A204.1 (cell line): ENCODE results near the gene KIAA1586.
"Not testable (repeated sequence)": the region's sequence is repeated elsewhere in the genome, so short reads cannot be mapped to it uniquely, and the experiment has no call there.

Experiments
- FAIRE-seq: peaks from 2 replicates; lab custom pipeline; 2012; peaks lifted over from hg19 to GRCh38; lab: Jason Lieb, UNC

Gene KIAA1586

GRCh38 chr6:57047859-57048258 lies 1.4 kb downstream of the KIAA1586 start:
- FAIRE-seq: not testable (repeated sequence)

DNA sequence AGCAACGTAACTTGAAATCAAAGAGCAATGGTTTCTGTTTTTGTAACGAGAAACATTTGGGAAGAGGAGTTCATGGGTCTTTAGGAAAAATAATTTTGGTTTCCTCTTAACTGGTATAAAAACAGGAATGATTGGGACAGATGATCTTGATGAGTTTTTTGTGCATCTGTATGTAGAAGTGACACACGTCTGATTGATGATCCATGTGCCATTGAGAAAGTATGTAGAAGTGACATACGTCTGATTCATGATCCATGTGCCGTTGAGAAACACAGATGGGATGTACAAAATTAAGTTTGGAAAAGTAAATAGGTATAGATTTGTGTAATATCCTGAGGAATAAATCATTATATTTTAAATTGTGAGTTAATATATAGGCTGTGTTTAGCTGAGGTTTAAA lies 2.1 kb downstream of the KIAA1586 start:
- FAIRE-seq: no peak

DNA sequence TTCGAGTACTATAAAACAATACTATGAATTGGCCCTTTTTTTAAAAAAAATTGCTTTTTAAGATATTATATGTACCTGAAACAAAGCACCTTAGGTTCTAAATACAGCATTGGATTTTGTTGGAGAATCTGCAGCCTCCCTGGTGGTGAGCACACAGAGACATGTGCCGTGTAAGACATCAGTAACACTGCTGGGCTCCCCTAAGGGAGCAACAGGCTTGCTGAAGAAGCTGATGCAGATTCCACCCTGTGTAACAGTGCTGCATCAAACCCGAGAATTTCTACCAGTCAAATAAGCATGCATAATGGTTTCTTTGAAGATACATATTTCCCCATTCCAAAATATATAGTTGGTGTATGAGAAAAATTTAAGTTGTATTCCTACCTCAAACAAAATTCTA lies 17.4 kb downstream of the KIAA1586 start:
- no peak for FAIRE-seq

DNA sequence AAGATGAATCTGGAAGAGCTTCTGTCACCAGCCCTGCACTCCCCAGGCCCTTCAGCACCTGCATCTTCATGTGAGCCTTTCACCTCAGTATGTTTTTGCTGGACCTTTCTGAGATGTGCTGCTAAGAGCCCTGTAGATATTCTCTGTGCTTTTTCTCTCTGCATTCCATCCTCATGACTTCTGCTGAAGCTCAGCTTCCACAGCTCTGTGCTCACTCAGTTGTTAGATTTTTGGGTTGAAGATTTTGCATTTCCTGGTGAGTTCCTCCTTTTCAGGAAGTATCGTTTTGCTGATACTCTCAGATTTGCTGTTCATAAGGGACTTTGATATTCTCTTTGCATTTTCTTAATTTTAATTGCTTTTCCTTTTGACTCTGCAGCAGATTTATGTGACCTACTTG lies 18.3 kb downstream of the KIAA1586 start:
- FAIRE-seq: no peak

GRCh38 chr6:57068061-57068460 lies 21.6 kb downstream of the KIAA1586 start:
- FAIRE-seq: no peak

- no peak for FAIRE-seq
Observed at GRCh38 chr6:57069228-57069627, 22.7 kb downstream of the KIAA1586 start.

GRCh38 chr6:57069920-57070331 lies 23.4 kb downstream of the KIAA1586 start:
- FAIRE-seq: no peak

GRCh38 chr6:57072108-57072507 lies 25.6 kb downstream of the KIAA1586 start:
- FAIRE-seq: no peak

GRCh38 chr6:57074383-57074782 lies 27.9 kb downstream of the KIAA1586 start:
- no peak for FAIRE-seq

DNA sequence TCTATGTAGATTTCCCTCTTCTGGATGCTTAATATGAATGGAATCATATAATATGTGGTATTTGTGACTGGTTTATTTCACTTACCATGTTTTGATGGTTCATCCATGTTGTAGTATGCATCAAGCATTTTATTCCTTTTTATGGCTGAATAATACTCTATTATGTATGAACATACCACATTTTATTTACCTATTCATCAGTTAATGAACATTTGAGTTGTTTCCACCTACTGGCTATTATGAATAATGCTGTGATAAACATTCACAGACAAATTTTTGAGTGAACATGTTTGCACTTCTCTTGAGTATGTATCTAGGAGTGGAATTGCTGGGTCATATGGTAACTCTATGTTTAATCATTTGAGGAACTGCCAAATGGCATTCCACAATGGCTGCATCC lies 28.6 kb downstream of the KIAA1586 start:
- no peak for FAIRE-seq

DNA sequence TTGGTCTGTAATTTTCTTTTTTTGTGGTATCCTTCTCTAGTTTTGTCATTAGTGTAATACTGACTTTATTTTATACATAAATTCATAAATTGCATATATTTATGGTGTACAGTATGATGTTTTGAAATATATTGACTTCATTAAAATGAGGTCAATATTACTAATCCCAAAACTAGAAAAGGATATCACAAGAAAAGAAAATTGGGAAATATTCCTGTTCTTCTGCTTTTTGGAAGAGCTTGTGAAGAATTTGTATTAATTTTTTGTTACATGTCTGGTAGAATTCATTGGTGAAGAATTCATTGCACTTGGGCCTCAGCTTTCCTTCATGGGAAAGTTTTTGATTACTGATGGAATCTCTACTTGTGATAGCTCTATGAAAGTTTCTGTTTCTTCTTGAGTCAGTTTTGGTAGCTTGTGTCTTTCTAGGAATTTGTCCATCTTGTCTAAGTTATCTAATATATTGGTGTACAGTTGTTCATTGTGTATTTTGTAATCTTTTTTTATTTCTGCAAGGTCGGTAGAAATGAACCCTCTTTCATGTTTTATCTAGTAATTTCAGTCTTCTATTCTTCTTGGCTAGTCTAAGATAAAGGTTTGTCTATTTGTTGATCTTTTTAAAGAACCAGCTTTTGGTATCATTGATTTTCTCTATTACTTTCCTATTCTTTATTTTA lies 32.2 kb downstream of the KIAA1586 start:
- no peak for FAIRE-seq

DNA sequence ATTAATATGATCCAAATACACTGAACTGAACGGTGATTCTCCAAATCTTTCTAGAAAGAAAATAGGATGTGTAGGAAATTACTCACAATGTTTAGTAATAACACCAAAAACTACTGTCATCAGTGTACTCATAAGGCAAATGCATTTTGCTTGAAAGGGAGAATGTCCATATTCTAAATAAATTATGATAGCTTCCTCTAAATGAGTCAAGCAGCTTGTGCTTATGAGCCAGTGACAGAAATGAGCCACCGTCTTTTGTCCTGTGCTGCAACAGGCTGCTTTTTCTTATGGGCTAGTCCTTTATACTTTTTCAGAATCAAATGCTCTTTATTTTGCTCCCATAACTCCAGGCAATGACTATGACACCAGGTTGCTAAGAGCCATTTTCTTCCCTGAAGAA lies 39.0 kb downstream of the KIAA1586 start:
- no peak for FAIRE-seq

- no peak for FAIRE-seq
Observed at GRCh38 chr6:57086843-57087242, 40.4 kb downstream of the KIAA1586 start.

GRCh38 chr6:57087916-57088315 lies 41.4 kb downstream of the KIAA1586 start:
- FAIRE-seq: no peak

DNA sequence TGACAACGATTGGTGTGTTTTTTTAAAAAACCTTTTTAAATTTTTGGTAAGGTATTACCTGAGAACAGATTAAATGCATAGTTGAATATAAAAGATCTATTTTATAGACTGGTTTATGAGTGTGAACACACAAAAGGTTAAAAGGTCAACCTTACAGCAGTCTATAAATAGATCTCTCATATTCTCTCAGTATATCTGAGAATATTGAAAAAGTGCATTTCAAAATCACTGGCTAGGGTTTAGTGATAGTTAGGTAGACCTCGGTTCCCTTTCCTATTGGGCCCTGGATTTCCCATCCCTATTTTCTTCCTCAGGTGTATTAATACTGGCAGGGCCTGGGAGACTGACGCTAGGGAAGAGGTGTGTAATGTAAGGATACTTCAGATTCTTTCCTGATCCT lies 42.8 kb downstream of the KIAA1586 start:
- no peak for FAIRE-seq

DNA sequence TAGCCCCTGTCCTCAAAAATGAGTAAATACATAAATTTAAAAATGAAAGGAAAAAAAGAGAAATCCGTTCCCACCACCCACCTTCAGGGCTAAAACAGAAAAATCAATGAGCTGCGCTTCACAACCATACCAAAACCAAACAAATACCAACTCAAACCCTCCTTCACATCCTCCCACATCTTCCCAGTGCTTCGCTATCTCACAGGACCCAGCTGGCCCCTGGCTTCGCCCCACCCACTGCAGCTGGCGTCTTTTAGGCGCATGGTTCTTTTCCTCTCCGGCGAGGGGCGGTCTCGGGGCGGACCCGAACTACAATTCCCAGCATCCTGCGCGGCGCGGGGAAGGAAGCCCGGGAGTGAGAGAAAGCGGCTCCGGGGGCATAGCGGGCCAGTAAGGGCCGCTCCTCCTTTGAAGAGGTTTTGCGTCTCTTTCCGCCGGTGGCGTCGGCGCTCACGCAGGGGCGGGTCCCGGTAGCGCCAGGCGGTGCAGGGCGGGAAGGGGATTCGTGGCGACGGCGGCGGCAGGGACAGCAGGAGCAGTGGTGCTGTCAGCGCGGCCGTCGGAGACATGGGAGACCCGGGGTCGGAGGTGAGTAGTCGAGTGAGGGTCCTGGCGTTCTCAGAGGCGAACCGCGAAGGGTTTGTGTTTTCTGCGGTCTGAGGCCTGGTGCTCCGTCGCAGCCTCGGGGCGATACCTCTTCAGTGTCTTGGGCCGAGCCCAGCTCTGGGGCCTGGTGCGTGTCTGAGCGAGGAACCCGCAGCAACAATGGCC lies 43.4 kb downstream of the KIAA1586 start, which contains the start of gene ZNF451:
ZNF451 (plus strand) TSS at position 502 of the 771 bp plus-strand sequence; CDS start at position 568, 66 bp downstream.
- FAIRE-seq: peak; percentile 97

GRCh38 chr6:57090458-57091067 lies 44.1 kb downstream of the KIAA1586 start:
- FAIRE-seq: not testable (repeated sequence)

GRCh38 chr6:57091375-57091774 lies 44.9 kb downstream of the KIAA1586 start:
- not testable (repeated sequence) for FAIRE-seq

DNA sequence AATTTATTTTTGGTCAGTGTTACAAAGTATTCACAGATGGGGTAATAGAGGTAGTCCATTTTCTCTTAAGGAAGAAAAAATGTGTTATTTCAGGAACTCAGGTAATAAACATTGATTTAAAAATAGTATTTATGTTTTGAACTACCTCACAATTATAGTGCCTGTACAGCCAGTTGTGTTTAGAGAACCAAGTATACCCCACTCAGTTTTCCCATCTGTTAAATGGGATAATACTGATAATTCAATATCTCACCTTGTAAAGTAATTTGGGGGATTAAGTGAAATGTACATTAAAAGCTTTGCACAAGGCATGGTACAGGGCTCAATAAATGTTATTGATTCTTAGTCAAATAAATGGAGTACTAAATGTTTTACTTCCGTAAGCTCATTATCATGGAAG lies 48.2 kb downstream of the KIAA1586 start:
- no peak for FAIRE-seq

DNA sequence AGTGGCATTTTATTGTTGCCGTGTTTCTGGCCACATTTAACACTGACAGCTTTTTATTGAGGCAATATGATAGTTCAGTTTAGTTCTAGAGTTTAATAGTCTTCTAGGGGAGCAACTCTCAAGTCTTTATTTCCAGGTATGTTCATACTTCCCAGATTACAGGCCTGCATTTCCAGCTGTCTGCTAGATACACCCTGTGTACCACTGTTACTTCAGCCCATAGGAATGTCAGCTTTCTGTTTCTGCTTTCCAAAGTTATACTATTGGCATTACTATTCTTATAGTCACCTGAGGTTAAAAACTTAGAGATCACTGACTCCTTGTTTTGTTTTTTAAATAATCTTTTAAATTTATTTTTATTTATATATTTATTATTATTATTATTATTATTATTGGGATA lies 51.1 kb downstream of the KIAA1586 start:
- FAIRE-seq: no peak

- no peak for FAIRE-seq
Observed at GRCh38 chr6:57102976-57103375, 56.5 kb downstream of the KIAA1586 start.

- FAIRE-seq: no peak
Observed at GRCh38 chr6:57104336-57104735, 57.8 kb downstream of the KIAA1586 start.
